Fibroblast of lung (primary cell): ENCODE measurements around the gene ACAT1.

Experiments used
- EZH2 ChIP-seq: IDR thresholded peaks from 2 replicates; pipeline ENCODE4 v1.5.1; 2012; ENCODE audit warnings: low read length, control low read depth, mild to moderate bottlenecking; ENCODE audit errors: missing control alignments
- TF ChIP-seq, protein P1 (sequence below), 2 donors: IDR thresholded peaks in 1 of 2; conservative IDR thresholded peaks in 1 of 2; 1 replicate in 1 of 2; 2 replicates in 1 of 2; pipeline ENCODE4 v1.5.1; 2011 to 2012; ENCODE audit warnings: low read length in 2 of 2, control low read depth in 1 of 2, inconsistent platforms in 1 of 2, low read depth in 1 of 2, mild to moderate bottlenecking in 1 of 2

DNA sequence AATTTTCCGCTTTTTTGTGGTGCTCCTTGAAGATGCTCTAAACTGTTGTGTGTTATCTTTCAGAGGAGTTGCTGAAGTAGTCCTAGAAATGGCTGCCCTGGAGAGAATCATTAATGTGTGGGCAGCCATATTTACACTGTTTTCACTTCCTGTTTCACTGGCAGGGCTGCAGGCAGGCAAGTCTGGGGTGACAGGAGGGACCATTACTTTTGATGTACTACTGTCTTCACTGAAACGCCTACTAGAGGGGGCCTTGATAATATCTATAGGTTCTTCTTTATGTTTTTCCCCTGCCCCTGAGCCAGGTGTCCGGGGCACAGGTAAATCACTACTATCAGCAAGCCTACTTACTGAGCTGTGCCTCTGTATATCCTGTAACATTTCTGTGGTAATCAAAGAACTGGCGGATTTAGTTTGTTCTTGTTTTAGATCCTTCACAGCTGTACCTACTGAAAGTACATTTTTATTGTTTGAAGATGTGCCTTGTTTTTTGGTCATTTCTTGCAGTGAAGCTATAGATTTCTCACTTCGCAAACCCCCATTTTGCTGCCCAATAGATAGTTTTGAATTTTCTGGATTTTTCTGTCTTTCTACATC is 39.7 kb downstream of the ACAT1 start:
- TF ChIP-seq, protein P1, sequence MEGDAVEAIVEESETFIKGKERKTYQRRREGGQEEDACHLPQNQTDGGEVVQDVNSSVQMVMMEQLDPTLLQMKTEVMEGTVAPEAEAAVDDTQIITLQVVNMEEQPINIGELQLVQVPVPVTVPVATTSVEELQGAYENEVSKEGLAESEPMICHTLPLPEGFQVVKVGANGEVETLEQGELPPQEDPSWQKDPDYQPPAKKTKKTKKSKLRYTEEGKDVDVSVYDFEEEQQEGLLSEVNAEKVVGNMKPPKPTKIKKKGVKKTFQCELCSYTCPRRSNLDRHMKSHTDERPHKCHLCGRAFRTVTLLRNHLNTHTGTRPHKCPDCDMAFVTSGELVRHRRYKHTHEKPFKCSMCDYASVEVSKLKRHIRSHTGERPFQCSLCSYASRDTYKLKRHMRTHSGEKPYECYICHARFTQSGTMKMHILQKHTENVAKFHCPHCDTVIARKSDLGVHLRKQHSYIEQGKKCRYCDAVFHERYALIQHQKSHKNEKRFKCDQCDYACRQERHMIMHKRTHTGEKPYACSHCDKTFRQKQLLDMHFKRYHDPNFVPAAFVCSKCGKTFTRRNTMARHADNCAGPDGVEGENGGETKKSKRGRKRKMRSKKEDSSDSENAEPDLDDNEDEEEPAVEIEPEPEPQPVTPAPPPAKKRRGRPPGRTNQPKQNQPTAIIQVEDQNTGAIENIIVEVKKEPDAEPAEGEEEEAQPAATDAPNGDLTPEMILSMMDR (conservative IDR thresholded peaks at IDR 0.05 in 1 of 2, IDR thresholded peaks at IDR 0.05 in 1 of 2; ENCODE audit: low read depth in 1 of 2, low read length in 2 of 2), result no peak
- TF ChIP-seq EZH2, result no peak
